ENCODE measurements around the gene C17orf67.
"Not testable (repeated sequence)": the region's sequence is repeated elsewhere in the genome, so short reads cannot be mapped to it uniquely, and the experiment has no call there.

The C17orf67 gene

DNA sequence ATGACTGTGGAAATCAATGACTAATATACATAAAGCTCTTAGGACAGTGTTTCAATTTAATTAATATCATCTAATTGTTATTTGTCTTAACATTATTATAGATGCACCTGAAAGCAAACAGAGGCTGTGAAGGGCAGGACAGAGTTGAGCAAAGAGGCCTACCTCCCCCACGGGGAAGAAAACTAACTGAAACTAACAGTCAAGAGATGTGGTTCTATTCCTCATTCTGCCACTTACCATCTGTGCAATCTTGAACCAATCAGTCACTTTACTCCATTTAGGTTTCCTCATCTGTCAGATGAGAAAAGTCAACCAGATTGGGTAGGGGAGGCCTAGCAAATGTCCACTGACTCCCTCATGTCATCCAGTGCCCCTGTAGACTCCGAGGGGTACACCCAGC lies 59.1 kb downstream of the C17orf67 start:
- no peak for DNase-seq

DNA sequence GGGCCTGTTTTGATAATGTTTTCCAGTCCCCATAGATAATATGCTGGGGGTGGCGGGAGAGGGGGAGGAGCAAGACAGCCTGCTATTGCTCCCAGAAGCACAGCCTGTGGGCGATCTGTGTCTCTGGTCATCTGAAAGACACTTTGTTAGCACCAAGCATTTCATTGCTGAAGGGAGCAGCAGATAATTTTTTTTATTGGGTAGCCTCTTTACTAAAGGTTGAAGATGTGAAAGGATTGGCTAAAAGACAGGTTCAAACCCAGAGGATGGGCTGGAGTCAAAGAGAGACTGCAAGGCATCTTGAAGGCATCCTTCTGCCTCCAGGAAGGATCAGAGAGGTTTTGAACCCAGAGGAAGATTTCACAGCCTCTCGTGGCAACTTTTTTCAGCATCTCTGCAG lies 60.6 kb downstream of the C17orf67 start:
- no peak for DNase-seq

DNA sequence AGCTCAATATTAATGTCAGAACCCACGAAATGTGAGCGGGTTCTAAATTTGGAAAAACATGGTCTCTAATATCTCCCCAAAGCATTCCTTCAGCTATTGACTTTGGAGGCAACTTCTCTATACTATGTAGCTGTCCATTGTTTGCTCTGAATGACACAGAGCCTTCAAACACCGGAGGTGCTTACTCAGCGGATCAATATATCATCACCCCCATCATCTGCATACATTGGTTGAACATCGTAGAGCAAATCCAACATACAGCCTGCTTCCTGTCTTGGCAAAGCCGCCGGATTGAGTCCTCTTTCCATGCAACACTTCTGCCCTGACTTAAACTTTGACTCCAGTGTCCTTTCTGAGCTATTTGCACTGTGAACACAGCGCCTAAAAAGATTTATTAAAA lies 61.3 kb downstream of the C17orf67 start:
- DNase-seq = no peak

DNA sequence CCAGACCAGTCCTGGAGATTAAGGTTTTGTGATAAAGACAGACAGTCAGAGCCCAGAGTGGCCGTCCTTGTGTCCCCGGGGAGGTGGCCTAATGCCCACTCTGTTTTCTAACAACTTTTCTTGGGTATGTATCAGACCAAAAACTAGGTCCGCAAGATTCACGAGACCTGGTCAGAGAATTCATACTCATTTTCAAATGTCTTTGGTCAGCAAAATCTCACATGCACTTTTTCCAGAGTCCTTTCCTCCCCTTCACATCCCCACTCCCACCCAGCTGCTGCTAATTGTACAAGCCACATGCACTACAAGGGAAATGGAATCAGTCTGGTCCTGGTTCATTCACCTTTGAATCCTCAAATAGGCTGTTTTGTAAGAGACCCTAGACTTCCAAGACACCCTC lies 61.7 kb downstream of the C17orf67 start:
- no peak for DNase-seq

DNA sequence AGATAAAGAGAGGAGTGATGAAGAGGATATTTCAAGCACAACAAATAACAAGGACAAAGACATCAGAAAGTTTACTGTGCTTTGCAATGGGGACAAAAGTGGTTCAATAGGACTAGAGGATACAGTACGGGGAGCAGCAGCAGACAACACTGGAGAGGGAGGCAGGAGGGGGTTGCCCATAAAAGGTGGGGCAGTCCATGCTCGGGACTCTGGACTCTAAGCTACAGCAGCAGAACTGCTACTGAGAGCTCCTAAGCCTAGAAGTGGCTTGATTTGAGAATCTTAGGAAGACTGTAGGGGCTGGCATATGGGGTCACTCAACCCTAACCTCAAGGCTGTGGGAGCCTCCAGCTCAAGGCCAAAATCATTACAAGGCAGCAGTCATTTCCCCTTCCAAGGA lies 62.2 kb downstream of the C17orf67 start:
- DNase-seq = no peak

DNA sequence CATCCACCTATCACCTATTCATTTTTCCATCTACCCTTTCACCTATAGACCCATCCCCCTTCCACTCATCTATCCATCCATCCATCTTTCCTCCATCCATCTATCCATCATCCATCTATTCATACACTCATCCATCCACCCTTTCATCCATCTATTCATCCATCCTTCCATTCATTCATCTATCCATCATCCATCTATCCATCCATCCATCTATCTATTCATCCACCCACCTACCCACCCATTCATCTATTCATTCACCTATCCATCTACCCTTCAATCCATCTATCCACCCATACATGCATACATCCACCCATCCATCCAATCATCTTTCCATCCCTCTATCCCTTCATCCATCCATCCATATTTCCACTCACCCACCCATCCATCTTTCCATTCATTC lies 63.3 kb downstream of the C17orf67 start:
- DNase-seq = no peak

DNA sequence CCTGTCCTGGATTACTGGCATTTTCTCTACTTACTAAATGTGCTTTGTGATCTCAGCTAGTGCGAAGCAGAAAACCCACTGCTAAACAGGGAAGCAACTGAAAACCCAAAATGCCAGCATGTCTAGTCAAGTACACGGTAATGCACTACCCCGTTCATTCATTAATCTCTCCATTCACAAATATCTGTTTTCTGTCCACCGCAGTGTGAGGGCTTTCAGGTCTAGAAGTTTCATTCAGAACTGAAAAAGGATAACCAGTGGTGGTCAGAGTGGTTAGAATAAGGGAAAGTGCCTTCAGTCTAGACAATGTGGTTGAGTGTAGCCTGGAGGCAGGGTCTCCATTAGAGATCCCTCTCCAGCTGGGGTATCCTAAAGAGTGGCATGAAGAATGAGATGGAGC lies 68.3 kb downstream of the C17orf67 start:
- no peak for DNase-seq

DNA sequence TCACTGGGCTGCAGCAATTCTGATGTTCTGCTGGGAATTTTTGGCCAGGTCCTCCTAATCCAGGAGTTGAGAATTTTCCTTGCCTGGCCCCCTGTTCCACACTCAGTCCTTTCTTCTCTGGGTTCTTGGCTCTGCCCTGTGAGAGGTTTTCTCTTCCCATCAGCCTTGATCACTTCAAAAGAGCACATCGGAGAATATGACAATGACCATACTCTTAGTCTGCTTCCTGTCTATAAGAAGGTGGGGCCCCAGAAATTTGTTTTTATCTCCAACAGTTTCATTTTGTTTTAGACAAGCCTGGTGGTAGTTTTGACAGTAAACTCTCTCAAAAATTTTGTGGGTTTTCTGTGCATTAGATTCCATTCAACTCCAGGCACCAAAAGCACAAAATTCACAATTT lies 70.7 kb downstream of the C17orf67 start:
- DNase-seq = no peak

DNA sequence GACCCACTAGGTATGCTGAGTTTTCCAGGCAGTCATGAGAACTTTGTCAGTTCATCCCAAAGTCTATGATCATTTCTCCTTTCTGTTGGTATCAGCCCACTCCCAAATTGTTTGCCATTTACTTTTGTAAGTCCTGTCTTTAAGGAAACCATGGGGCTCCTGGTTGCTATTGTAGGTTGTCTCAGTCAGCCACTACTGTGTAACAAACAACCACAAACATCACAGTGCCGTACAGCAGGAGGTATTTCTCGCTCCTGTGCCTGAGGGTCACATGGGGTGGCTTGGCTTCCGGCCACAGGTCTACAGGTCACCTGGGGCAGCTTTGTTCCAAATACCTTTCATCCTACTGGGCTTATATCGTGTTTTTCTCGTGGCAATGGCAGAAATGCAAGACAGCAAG lies 71.6 kb downstream of the C17orf67 start:
- no peak for DNase-seq

DNA sequence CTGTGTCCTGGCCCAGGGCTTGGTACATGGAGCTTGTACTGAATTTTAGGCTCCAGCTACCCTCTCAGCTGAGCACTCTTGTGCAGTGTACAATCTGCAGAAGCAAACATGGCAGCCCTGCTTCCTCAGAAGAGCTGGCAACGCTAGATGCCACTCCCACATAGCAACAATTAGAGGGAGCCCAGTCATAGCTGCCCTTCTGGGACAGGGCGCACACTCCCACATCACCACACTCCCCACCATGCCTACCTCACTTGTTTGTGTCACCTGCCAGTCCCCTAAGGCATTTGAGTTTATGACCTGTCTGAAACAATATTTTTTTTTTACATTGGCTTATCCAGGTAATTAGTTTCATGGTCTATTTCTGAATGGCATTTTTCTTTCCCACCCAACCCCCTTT lies 72.3 kb downstream of the C17orf67 start:
- no peak for DNase-seq

DNA sequence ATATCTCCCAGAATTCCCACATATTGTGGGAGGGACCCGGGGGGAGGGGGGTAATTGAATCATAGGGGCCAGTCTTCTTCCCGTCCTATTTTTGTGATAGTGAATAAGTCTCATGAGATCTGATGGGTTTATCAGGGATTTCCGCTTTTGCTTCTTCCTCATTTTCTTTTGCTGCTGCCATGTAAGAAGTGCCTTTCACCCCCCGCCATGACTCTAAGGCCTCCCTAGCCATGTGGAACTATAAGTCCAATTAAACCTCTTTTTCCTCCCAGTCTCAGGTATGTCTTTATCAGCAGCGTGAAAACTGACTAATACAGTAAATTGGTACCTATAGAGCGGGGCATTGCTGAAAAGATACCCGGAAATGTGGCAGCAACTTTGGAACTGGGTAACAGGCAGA lies 76.1 kb downstream of the C17orf67 start:
- not testable (repeated sequence) for DNase-seq

DNA sequence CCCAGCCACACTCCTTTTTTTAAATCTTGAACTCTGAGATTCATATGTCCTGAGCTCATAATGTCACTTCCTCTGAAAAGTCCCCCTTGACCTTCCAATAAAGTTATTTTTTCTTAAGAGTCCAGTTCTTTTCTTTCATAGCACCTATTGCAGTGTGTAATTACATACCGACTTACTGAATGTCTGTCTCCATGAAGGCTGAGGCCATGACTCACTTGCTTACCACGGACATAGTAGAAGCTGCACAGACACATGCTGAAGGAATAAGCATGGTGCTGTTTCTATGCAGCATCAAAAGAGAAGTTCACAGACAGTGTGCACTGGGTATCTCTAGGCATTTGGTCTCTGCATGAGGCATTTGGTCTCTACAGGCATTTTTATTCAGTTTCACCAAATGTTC lies 77.2 kb downstream of the C17orf67 start:
- no peak for DNase-seq

DNA sequence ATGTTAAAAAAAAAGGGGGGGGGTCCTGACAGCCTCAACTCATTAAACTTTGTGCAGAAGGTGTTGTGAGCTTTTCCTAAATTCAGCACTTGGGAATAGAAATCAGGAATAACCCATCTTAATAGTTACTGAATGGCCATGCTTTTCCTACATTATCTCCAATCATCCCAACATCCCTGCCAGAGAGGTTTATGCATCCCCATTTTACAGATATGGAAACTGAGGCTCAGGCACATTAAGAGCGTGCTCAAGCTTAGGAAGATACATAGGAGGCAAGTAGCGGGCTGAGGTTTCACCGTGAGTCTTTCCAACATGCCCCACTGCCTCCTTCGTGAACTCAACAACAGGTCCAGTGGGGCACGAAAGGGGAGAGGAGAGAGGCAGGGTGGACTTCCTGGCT lies 78.4 kb downstream of the C17orf67 start:
- DNase-seq = no peak

DNA sequence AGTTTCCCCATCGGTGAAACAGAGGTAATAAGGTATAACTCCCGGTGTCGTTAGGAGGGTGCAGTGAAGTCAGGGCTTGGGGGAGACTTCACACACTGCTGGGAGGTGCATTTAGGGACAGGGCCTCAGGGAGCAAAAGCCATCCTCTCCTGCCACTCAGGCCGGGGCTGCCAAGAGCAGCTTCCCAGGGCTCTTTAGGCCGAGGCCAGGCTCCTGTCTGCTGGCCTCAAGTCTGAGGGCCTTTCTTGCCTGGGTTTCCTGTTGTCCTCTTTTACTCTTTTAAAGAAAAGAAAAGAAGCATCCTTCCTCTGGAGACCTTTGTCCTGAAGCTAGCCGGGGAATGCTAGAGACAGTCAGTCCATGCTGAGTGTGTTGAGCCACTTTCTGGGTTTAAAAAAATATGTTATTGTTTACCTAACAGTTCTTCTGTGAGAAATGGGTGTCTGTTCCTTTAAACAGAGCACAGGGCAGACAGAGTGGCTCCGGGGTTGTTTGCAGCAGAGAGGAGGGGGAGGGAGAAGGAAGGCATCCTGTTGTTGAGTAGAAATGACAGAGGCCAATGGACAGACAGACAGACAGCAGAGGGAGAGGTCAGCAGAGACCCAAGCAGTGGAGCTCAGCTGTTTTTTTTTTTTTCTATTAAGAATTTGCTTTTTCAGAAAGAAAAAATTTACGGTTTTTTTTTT lies 79.1 kb downstream of the C17orf67 start:
- no peak for DNase-seq

DNA sequence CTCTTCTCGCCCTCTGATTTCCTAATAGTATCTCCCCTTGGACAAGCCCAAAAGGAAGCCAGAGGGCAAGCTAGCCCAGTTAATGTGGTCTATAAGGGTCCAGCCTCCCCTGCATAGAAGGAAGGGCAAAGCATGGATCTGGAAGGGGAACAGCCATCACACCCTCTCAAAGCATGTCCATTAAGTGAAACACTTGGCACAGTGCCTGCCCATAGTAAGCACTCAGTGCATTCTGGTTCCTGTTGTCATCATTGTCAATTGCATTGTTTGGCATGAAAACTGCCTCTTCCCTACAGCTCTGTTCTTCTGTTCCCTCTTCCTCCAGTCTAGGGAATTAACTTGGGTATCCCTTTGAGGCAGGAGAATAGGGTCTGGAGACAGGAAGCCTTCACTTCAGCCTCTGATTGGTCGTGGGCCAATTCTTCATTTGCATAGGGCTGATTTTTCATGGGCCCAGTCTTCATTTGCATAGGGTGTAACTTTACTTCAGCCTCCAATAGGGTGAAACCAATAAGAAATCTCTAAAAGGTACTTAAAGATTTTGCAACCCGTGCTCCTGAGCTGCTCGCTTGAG lies 81.4 kb downstream of the C17orf67 start:
- no peak for DNase-seq

DNA sequence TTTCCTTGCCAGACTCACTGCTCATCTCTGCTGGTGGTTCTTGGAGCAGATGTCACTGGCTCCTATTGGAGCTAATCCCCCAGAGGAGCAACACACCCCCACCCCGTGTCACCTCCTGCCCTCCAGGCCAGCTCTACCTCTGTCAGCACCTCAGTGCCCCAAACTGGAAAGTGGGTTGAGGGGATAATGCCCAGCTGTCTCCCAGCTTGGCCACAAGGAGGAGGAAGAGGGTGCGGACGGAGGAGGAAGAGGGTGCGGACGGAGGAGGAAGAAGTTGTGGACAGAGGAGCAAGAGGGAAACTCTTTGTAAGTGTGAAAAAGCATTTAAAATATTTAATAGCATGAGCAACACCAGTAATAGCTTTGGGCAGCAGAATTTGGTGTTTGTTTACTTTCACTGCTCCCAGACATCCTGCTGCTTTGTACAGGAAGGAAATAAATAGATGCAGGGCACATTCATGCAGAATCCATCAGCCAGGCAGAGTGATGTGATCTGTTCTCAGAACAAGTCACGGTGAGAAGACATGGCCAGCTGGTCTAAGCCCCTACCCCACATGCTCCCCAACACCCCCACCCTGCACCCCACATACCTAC lies 82.5 kb downstream of the C17orf67 start:
- no peak for DNase-seq

DNA sequence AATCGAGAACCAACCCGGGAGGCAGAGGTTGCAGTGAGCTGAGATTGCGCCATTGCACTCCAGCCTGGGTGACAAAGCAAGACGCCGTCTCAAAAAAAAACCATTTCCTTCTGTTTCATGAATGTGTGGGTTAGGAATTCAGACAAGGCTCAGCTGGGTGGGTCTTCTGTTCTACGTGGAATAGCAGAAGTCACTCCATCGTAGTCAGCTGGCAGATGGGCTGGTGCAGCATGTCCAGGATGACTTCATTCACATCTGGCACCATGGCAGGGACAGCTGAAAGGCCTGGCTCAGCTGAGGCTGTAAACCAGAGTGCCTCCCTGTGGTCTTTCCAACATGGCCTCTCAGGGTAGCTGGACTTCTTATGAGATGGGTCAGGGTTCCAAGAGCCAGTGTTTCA lies 89.0 kb downstream of the C17orf67 start:
- DNase-seq = no peak

DNA sequence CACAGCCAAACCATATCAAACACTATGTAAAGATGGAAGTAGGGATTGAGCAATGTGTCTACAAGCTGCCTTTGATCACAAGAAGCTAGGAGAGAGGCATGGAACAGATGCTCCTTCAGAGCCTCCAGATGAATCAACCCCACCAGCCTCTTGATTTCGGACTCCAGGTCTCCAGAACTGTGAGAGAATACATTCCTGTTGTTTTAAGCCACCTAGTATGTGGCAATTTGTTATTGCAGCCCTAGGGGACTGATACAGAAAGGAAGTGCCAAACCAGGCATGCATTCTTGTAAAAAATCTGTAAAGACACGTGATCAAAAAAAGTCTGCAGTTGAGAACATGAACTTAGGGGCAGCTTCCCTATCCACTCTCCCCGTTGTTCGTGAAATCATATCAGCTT lies 91.1 kb downstream of the C17orf67 start:
- DNase-seq = no peak

Measured in hypothalamus (tissue), 51 donors.